NCI-H446 treated with DMSO at 0.1 percent for 48 hours (cell line): ENCODE results near the gene DCAF11.
"Not testable (repeated sequence)": the region's sequence is repeated elsewhere in the genome, so short reads cannot be mapped to it uniquely, and the experiment has no call there.

ENCODE experiments used
- DNase-seq: peaks from one replicate; lab custom pipeline; 2025; lab: John Stamatoyannopoulos, UW

Gene DCAF11

DNA sequence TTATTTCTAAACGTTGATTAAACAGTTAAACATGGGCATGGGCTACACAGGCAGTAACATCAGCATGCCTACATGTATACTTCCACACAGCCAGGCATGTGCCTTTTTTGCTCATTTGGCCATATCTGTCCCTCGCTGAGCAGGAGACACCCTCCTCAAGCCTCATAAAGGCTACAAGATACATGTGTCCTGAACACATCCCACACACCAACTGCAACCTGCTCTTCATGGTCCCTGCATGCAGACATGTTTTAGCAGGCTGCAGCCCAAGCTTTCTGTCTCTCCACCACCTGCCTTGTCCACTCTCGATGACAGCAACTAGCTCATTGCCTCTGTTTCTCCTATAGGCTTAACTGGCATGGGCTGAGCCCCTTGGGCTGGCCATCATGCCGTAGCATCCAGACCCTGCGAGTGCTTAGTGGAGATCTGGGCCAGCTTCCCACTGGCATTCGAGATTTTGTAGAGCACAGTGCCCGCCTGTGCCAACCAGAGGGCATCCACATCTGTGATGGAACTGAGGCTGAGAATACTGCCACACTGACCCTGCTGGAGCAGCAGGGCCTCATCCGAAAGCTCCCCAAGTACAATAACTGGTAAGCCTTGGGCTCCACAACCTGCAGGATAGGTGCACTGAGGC, 17.9 kb upstream of the DCAF11 start:
- DNase-seq = no peak

DNA sequence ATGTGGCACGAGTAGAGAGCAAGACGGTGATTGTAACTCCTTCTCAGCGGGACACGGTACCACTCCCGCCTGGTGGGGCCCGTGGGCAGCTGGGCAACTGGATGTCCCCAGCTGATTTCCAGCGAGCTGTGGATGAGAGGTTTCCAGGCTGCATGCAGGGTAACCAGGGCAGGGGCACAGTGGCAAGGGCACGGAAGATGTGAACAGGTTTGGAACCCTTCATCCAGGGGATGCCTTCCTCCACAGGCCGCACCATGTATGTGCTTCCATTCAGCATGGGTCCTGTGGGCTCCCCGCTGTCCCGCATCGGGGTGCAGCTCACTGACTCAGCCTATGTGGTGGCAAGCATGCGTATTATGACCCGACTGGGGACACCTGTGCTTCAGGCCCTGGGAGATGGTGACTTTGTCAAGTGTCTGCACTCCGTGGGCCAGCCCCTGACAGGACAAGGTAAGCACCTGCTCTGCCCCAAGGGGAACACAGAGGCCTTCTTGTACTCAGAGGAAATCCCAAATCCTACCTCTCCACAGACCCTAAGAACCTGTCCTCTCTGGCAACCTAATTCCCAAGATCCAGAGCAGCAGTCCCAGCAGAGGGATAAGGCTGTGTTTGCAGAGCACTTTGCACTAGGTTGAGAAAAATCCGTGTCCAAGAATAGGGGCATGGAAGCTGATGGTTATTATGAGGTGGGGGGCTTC, 16.2 kb upstream of the DCAF11 start:
- DNase-seq = no peak

DNA sequence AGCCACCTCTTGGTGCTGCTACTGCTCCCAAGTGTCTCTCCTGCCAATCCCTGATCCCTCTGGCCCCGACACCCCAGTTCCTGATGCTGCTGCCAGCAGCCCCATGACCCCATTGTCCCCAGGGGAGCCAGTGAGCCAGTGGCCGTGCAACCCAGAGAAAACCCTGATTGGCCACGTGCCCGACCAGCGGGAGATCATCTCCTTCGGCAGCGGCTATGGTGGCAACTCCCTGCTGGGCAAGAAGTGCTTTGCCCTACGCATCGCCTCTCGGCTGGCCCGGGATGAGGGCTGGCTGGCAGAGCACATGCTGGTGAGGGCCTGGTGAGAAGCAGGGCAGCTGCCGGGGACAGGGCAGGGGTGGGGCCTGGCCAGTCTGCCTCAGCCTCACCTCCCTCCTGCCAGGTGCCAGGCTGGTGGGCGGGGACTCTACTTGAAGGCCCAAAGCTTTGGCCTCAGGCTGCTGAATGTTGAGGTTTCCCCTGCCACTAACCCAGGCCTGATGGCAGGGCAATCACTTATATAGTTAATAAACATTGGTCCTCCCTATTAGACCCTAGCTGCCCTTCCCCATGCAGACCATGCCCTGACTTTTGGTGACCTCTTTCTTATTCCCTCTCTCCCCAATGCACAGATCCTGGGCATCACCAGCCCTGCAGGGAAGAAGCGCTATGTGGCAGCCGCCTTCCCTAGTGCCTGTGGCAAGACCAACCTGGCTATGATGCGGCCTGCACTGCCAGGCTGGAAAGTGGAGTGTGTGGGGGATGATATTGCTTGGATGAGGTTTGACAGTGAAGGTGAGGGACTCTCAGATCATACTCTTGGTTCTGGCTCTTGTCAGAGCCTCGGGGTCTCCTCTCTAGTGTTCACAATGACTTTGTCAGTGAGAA, 15.4 kb upstream of the DCAF11 start:
- no peak for DNase-seq

DNA sequence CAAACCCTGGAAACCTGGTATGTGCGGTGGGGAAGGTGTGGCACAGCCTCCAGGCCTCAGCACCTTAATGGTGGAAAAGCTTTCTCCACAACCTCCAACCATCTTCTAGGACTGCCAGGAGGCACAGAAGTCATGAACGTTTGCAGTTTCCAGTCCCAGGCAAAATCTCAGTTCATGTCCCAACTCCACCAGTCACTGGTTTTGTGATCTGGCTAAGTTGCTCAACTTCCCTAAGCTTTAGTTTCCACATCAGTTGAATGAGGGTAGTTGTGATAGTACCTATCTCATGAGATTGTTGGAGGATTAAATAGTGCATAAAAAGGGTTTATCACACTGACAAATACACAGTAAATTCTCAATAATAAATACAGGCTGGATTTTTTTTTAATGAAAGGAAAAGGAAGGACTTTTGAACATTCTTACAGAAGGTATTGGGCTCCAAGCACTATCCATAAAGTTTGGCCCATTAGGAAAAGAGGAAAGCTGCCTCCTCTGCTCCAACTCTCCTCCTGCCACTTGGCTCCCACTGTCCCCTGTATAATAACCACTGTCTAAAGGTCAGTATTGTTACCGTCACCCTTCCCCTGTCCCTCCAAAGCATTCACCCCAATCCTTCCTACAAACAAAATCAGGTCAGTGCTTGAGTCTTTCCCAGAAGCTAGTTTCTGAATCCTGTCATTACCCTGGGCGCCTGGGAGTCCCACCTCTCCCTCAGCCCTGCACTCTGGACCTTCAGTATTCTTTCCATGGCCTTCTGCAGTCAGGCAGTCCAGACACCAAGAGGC, 14.2 kb upstream of the DCAF11 start:
- DNase-seq = no peak

DNA sequence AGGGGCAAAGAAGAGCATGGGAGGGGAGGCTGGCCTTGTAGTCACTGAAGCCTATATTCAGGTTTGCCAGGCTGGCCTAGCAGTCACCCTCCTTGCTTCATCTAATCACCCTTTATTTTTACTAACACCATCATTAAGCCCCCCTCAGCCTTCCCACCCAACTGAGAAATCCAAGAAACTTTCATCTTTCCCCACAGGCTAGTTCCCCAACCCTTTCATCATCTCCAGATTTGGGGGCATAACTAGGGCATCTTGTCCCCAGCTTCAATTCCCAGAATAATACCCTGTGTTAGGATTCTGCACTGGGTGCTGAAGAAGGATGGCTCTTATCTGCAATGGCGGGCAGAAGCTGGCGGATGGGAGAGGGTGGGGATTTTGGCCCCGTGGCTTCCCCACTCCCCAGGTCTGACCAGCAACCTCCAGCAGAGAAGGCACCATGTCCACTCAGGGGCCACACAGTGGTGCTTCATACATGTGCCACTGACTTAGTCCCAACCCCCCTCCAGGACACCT, 13.5 kb upstream of the DCAF11 start:
- DNase-seq = no peak

DNA sequence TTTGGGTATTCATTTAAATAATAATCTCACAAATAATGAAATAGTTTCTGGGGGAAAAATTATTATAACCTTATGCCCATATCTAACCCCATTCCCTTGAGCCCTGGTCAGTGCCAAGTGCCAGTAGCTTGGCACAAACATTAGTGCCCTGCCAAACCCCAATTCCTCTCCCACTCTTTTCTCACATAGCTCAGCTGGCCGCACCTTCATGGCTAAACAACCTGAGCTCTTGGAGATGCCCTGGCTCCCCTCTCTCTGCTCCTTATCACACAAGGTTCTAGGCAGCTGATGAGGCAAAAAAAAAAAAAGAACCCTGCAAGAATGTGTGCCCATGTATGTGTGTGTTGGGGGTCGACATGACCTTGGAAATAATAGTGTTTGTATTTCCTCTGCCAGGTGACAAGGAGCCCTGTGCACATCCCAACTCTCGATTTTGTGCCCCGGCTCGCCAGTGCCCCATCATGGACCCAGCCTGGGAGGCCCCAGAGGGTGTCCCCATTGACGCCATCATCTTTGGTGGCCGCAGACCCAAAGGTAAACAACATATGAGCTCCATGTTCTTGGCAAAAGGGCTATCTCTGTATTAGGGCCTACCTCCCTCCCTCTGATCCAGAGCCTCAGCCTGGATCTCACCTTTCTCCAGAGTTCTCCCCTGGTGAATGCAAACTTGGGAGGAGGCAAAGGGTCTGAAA, 12.1 kb upstream of the DCAF11 start:
- DNase-seq = no peak

DNA sequence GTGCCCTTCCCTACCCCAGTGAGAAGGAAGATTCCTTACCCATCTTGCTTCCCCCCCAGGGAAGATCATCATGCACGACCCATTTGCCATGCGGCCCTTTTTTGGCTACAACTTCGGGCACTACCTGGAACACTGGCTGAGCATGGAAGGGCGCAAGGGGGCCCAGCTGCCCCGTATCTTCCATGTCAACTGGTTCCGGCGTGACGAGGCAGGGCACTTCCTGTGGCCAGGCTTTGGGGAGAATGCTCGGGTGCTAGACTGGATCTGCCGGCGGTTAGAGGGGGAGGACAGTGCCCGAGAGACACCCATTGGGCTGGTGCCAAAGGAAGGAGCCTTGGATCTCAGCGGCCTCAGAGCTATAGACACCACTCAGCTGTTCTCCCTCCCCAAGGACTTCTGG, 11.1 kb upstream of the DCAF11 start:
- DNase-seq = no peak

DNA sequence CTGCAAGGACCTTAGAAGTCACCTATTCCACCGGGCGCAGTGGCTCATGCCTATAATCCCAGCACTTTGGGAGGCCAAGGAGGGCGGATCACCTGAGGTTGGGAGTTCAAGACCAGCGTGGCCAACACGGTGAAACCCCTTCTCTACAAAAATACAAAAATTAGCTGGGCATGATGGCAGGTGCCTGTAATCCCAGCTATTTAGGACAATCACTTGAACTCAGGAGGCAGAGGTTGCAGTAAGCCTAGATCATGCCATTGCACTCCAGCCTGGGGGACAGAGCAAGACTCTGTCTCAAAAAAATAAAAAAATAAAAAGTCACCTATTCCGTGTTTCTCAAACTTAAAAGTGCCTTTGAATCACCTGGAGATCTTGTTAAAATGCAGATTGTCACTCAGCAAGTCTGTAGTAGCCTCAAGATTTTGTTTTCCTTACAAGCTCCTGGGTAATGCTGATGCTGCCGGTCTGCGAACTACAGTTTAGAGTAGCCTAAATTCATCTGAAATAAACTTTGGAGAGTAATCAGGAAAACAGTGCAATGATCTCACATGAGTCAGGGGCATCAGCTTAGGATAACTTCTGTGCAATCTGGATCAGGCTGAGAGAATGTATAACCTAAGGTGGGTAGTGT, 8.9 kb upstream of the DCAF11 start:
- not testable (repeated sequence) for DNase-seq

DNA sequence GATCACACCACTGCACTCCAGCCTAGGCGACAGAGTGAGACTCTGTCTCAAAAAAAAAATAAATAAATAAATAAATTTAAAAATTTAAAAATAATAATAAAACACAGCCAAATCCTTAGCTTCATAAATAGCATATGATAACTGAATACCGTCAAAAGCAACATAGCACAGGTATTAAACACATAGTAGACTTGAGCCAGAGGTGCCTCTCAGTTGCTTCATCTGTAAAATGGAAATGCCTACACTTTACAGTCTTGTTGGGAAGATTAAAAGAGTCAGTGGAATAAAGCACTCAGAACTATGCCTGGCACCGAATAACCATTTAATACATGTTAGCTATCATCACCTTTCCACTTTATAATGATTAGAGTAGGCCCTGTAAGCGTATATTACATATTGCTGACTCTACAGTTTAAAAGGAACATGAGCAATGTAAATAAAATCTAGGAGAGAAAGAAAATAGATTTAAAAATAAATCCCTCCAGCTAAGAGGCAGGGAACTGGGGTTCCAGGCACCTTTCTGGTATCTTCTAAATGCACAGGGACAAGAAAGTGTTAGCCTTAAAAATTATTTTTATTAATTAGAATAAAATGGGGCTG, 7.8 kb upstream of the DCAF11 start:
- no peak for DNase-seq

DNA sequence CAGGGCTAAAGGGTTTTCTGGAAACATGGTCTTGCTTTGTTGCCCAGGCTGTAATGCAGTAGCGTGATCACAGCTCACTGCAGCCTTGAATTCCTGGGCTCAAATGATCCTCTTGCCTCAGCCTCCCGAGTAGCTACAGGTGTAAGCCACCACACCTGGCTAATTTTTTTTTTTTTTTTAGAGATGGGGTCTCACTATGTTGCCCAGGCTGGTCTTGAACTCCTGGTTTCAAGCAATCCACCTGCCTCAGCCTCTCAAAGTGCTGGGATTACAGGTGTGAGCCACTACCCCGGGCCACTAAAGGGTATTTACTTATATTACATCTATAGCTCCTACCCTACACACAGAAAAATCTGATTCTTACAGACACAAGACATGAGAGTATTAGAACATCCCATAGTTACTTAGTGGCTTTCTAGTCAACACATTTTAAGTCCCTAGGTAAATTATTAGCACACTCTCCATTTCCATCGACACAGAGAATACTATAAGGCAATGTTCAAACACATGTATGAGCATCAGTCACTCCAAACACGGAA, 6.2 kb upstream of the DCAF11 start:
- DNase-seq = no peak

DNA sequence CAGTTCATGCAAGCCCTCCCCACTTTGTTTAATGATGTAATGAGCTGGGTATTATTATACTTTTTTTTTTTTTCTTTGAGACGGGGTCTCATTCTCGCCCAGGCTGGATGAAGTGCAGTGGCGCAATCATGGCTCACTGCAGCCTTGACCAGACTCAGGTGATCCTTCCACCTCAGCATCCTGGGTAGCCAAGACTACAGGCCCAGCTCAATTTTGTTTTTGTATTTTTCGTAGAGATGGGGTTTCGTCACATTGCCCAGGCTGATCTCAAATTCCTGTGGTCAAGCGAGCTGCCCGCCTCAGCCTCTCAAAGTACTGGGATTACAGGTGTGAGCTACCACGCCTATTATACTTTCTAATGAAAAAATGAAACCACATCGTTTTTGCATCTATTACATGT, 4.5 kb upstream of the DCAF11 start:
- DNase-seq = no peak

DNA sequence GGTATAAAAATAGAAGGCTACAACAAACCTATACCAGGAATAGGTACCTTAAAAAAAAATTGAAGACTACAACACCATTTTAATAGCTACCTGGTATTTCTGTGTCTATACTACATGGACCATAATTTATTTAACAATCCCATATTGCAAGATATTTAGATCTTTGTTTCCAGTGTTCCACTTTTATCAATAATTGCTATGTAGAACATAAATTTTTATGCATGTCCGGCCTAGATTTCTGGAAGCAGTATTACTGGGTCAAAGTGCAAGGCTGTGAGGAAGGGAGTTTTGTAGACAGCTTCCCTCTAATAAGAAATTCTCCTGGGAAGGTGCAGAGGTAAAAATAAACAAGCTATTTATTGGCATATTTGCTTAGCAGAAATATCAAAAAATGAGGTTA, 4.1 kb upstream of the DCAF11 start:
- no peak for DNase-seq

DNA sequence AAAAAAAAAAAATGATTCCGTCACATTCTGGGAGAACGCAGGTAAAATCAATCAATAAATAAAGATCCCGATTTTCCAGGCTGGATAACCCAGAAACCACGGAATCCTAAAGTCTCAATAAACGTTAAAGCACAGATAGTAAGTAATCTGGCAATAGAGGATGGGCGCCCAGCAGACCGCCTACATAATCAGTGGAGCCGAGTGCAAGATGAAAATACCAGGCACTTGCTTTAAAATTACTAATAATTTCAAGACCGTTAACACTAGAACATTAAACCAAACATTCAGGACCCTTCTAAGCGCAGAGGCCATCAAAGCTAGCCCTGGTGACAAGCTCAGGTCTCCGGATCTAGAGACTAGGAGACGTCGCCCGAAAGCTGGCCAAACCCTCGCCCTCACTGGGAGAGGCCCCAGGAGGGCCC, 1.2 kb upstream of the DCAF11 start:
- DNase-seq = no peak

DNA sequence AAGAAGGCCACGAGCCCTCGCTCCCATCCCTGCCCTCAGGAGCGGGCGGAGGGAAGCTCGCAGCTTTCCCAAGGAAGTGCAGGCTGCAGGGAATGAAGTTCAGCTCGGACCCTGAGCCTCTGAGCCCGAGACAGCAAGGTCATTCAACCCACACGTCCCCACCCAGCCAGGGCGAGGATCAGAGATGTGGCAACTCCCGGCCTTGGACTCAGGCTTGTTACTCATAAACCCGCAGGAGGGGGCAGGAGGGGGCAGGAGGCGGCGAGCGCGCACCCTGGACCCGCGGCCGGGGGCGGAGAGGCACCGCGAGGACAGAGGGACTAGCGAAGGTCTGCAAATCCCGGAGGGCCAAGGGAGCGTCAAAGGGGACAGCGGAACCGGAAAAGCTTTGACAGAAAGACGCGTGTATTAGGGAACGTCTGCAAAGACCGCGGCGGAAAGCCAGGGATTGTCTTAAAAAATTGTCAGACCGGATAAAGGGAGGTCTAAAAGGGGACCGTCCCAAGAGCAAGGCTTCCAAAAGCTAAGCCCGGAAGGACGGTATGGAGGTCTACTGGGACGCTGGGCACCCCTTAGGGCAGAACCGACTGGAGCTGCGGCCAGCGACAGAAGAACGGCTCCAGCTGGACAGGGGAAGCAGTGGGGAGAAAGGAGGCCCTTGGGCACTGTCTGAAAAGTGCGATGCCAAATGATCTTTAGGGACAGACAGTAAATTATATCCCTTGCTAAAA, 611 bp upstream of the DCAF11 start:
- DNase-seq = peak; percentile 92

DNA sequence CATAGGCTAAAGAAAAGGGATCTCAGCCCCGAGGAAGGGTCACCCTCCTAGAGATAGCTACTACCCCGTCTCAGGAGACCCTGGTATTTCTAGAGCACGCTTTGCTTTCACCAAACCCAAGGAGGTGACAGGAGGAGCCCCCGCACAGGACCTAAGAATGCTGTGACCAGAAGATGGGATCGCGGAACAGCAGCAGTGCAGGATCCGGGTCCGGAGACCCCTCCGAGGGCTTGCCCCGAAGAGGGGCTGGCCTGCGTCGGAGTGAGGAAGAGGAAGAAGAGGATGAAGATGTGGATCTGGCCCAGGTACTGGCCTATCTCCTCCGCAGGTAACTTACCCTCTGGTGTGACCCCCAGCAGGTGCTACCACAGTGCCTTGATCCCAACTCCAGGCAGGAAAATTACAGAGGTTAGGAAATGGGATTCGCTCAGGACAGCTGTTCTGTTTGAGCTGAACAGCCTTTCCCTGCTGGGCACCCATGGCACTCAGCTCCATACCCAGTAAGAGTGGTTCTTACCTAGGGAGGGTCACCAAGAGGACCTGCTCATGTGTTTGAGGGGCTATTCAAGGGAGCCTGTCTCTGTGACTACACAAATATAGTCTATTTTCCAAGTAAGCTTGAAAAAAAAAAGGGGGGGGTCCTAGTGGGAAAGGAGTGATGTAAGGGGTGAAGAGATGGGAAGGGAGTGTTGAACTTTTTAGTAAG, 998 bp downstream of the DCAF11 start:
- DNase-seq = no peak

DNA sequence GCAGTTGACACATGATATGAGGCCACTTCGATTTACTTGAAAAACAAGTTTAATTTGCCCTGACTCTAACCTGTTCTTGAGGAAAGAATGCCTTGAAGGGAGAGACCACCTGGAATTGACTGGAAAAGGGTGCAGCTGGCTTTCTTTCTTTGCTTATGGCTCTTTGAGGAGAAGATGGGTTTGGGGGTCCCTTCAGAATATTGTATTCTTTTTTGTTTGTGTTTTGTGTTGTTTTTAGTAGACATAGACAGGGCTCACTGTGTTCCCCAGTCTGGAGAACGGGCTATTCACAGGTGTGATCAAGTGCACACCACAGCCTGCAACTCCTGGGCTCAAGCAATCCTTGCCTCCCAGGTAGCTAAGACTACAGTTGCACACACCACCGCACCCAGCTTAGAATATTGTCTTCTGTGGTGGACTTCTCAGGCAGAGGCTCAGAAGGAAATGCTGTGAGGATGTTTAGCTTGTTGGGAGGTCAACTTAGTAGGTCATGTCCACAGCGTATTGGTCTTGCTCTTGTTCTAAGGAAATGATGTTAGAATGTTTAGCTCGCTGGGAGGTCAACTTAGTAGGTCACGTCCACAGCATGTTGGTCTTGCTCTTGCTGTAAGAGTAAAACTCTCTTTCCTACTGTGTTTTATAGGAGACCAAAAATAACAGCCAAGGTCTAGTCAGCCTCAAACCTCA, 1.7 kb downstream of the DCAF11 start:
- no peak for DNase-seq

DNA sequence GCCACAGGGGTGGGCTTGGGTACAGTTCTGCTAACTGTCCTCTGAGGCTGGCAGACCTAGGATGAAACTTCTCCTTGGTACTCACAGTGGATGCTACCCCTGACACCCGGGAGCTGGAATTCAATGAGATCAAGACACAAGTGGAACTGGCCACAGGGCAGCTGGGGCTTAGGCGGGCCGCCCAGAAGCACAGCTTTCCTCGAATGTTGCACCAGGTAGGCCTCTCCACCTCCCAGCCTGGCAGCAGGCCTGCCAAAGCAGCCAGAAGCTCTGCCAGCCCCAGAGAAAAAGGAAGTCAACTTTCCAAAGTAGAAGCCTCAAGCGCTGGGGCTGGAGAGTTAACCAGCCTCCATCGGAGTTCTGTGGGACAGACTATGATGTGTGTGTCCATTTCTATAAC, 2.6 kb downstream of the DCAF11 start:
- DNase-seq = no peak

DNA sequence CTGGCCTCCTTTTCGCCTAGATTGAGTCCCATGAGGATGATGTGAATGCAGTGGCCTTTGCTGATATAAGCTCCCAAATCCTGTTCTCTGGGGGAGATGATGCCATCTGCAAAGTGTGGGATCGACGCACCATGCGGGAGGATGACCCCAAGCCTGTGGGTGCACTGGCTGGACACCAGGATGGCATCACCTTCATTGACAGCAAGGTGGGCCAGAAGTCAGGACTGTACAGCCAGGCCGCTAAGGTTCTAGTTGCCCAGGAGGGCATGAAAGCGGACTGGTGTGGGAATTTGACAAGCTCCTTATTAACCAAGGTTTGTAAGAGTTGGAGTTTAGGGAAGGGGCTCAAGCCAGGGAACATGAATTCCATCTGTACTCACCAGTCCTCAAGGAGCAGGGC, 5.1 kb downstream of the DCAF11 start:
- DNase-seq = no peak
